ENCODE data around the gene CARMIL1.

The CARMIL1 gene

DNA sequence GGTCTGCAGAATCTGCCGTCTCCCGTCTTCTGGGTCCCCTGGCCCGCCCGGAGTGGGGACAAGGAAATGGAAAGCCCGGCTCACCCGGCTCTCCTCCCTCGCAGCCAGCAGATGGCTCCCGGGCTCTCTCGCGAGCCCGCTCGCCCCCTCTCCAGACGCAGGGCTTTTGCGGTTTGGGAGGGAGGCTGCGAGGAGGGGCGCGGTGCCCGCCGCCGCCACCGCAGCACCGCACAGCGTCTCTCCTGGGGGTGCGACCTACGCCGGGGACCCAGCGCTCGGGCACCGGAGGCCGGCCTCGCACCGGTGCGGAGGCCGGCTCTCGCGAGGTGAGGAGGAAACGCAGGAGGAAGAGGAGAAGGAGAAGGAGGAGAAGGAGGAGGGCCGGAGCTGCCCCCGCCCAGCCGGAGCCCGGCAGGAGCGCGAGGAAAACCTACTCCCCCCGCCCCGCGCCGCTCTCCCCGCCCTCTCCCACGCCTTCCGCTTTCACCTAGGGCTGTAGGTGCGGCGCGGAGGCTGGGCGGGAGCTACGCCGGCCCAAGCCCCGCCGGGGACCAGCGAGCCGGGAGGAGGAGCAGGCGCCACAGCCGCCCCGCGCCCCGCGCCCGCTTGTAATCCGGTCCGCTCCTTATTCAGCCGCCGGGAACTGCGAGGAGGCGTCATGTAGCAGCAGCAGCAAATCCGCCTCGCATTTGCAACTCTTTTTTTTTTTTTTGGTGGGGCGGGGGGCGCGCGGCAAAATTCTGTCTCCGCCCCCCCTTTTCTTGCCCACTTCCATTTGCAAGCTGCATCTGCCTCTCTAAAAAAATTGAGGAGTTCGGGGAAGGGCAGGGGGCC, at the start of gene CARMIL1:
Gene CARMIL1, plus strand, starts transcription at position 461 of the 834 bp plus-strand sequence. CDS start 422 bp downstream, outside the sequence.
- peak; percentile 89 for DNase-seq

DNA sequence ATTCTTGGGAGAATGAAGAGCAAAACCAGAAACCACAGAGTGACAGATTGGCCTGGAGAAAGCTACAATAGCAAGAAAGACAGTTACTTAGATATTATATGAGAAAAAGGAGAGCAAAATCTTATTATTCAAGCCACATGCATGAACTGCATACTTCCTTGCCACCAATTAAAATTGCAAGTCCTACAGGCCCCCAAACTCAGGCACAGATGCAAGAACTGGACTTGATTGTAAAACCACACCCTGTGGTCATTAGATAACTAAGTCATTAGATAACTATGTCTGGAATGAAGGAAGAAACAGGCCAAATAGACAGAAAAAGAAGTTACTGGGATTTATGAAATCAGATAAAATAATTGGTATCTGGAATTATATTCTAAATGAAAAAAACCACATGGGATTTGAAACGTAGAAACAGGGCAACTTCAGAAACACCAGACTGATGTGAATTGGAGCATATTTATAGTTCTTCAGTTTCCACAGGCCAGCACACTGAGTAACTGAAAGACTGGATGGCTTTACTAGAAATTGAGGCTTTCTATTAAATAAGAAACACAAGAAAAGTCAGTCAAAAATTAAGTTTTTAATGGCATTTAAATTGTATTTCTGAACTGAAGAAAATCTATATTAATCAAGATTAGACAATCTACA, 49.4 kb upstream of the CARMIL1 start:
- DNase-seq, result no peak

DNA sequence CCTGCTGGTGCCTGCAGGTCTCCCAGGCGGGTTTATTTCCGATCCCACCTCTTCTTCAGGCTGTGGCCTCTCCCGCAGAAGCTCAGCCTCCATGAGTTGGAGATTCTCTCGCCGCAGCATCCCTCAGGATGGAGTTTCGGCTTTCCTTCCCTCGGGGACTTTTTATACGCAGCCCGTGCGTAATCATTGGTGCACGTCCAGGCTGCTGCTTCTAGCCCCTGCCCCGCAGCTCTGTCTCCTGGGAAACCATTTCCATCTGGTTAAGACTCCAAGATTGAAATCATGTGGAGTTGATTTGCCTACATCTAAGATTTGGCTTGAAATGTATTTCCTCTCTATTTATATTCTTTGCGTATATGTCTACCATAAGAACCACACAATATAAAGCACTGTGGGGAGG, 46.7 kb upstream of the CARMIL1 start:
- peak; percentile 69 for DNase-seq

DNA sequence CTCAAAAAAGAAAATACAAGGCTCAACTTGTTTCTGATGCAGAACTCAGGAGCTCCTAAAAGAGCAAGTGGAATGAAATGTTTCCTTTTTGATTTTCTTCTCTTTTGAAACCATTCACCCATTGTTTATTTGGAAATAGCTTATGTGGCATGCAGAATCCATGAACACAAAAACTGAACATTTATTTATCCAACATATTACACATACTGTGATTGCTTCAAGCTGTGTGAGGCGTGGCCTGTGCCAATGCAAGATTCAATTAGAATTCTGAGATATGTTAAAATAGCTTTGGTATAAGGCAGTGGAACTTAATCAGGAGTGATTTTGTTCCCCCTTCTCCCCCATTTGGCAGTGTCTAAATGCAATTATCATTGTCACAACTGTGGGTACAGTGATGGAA, 45.9 kb upstream of the CARMIL1 start:
- DNase-seq, result no peak

DNA sequence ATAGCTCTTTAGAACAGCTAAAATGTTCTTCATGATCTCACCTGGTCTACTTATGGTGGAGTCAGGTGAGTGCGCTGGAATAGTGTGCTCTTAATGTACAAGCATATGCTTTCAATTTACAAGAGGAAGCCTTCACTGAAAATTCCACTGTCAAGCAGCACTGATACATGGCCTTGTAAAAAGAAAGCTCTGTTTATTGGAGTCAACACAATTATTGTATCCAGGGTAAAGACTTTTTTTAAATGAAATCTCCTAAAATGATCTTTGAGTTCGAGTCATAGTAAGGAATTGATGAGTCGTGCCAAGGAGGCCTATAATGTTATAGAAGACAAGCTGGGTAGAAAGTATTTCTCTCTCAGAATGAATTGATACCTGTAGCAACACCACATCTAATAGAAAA, 41.6 kb upstream of the CARMIL1 start:
- no peak for DNase-seq

DNA sequence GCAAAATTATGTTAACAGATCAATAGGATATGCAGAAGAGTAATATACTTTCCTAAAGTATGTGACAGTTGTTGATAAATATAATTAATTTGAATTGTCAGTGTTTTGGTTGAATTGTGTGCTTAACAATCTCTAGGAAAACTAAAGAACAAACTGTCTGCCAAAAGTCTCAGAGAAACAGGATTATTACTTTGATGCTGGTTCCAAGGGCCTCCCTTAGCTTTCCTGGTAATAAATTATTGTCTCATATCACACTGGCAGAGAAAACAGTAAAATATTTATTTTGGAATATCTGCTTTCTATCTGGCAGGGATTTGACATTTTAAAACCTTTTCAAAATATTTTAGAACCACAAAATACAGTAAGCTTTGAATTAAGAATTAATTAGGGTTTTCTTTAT, 40.1 kb upstream of the CARMIL1 start:
- DNase-seq, result no peak

DNA sequence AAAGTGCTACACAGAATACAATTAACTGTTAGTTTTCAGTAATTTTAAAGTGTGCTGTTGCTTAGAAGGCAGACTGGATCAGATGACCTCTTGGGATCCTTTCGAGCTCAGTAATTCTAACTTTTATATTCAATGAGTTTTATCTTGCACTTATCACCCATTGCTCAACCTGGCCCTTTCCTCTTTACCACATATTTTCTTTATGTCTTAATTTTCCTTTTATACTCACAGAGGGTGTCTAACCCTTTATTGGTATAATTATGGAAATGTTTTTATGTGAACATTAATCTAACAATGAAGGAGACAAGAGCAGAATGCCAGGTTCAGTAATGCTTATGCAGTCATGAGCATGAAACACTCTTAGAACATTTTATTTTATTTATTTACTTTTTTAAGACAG, 39.7 kb upstream of the CARMIL1 start:
- DNase-seq, result no peak

DNA sequence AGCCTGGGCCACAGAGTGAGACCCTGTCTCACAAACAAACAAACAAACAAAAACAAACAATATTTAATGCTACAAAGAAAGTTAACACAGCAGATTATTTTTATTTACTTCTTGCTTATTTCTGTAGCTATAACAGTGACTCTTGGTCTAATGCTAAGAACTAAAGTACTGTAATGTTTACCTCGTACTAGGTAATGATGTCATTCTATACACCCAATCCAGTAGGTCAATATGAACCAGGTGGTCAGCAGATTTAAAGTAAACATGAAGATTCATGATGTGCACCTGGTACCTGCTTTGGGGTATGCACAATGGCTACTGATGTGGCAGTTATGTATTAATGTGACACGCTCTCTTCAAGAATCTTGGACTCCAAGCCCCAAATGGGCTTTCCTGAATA, 36.6 kb upstream of the CARMIL1 start:
- no peak for DNase-seq

DNA sequence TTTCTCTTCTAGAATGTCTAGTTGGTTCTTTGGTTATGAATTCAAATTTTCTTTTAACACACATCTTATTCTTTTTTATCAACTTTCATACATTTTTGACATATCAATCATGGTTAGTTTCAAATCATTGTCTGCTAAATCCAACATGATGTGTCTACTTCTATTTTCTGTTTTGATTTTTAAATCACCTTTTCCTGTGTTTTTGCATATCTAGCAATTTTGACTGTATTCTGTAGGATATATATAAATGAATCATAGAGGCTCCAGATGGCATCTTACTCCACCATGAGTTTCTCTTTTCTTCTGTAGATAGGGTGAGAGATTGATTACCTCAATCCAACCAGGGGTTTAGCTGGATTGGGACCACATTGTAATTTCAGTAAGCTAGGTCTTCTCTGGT, 34.3 kb upstream of the CARMIL1 start:
- no peak for DNase-seq

DNA sequence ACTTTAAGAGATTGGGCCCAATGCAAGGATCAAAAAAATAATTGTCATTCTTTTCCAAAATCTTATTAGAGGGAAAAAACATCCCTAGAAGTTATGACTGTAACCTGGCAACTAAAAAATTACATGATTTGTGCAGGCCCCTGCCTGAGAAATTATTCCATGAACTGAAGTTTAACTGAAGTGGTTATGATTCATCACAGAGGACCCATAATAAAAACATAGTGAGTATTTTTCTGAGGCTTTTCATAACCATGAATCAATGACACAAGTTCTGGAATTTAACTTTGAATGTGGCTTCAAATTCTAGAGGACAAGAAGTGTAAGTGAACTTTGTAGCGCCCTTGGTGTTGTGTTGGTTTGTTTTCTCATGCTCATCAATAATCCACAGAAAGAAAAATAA, 31.1 kb upstream of the CARMIL1 start:
- no peak for DNase-seq

DNA sequence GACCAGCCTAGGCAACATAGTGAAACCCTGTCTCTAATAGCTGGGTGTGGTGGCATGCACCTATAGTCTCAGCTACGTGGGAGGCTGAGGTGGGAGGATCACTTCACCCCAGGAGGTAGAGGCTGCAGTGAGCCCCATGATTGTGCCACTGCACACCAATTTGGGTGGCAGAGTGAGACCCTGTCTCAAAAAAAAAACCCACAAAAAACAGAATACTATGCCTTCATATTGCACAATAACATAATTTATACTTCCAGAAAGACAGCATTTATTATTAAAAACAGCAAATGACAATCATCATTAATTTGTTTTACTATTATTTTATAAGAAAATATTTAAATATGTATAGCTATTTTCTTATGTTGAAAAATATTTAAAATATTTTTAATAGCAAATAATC, 30.0 kb upstream of the CARMIL1 start:
- DNase-seq, result no peak

DNA sequence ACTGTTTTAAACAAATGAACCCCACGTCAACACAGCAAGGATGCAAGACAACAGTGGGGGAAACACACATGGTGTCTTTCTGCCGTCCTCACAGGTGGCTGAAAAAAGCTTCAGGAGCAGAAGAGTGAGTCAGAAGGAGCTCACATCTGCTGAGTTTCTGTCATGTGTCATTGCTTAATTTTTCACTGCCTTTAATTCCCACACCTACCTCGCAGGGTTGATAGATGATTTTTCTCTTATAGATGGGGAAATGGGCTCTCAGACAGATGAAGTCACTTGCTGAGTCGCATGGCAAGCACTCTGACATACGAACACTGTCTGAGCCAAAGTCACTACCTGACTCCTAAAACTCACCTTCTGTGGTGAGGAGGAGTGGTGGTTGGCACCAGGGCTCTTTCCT, 28.3 kb upstream of the CARMIL1 start:
- no peak for DNase-seq

DNA sequence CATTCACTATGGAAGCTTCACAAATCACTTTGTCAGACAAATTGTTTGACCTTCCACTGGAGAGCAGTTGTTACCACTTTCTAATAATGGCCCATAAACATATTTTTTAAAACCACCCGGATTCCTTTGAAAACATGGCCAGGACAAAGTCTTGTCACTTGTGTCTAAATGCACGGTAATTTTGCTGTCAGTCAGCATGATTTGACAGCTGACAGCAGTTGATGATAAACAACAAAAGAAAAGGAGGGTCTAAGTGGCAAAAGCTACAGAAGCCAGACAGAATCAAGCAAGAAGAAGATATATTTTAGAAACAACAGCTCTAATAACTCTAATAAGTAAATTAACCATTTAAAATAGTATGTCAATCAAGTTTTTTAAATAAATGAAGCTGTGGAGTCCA, 27.7 kb upstream of the CARMIL1 start:
- no peak for DNase-seq

DNA sequence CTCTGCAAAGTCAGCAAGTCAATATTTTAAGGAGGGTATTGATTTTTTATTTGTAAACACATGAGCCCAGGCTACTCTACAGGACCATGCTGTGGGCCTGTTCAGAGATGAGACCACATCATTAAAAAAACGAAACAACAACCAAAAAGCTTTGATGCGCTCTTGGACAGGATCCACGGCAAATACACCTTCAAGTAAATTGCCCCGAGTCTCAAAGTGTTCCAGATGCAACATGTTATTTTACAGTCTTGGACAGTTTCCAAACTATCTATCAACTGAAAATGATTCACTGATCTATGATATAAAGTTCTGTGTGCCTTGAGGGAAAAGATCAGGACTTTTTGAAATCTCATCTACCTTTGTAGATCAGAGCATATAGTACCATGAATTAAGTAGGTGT, 25.8 kb upstream of the CARMIL1 start:
- no peak for DNase-seq

DNA sequence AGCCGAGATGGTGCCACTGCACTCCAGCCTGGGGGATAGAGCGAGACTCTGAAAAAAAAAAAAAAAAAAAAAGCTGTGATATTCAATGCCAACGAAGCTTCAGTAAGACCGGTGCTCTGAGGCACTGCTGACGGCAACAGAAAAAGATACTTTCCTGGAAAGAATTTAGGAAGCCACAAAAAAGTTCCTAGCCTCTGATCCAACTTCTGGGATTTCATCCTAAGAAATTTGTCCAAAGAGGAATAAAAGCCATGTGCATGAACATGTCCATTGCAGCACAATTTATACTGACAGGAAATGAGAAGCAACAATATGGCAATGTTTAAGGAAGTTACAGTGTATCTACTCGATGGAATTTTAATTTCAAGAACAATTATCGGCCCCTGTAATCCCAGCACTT, 24.5 kb upstream of the CARMIL1 start:
- no peak for DNase-seq

DNA sequence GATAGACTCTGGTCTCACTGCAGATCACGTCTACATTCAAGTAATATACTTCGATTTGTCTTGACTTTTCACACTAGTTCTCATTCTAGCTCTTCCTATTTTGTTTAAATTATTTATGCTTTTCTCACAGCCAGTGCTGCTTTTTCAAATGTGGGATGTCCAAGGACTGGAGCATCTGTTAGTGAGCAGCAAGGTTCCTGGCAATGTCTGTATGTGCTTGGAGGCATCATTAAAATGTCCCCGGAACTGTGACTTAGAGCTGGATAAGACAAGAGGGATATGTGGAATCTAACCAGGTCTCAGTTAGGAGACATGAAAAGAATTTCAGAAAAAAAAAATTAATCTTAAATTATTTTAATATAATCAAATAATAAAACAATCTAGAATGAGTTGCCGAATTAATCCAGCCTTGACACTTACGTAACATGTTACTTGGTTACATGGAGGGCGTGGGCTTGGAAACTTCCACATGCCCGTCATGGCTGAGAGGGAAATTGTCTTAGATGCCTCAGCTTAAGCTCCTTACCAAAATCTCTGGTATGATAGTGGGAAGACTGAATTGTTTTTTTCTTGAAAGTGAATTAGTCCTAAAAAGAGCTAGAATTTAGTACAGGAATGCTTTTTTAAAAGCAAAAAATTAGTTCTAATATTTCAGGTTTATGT, 21.4 kb upstream of the CARMIL1 start:
- DNase-seq, result no peak

DNA sequence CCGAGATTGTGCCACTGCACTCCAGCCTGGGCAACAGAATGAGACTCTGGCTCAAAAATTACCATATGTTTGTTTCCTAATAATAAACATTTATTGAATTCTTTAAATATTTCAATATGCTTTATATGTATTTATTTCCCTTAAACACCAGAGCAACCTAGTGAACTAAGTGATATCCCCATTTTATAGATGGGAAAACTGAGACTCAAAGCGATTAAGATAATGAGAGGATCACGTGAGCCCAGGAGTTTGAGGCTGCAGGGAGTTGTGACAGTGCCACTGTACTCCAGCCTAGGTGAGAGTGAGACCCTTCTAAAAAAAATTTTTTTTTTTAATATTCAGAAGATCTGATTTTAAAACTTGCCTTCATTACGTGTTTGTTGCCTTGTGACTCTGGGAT, 19.4 kb upstream of the CARMIL1 start:
- no peak for DNase-seq

DNA sequence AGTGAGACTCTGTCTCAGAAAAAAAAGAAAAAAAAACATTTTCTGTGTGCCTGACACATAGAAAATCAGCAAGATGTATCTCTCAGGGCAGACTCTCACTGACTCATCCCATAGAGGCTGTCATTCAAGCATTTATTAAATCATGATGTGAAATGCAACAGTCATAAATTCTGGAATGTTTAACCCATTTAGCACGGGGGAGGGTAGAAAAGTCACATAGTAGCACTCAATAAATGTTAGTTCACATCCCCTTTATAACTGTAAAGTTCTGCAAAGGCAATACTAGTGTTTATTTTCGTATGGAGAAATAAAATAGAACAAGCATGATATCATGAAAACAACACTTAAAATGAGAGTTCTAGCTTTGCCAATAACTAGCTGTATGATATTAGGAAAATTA, 15.5 kb upstream of the CARMIL1 start:
- no peak for DNase-seq

DNA sequence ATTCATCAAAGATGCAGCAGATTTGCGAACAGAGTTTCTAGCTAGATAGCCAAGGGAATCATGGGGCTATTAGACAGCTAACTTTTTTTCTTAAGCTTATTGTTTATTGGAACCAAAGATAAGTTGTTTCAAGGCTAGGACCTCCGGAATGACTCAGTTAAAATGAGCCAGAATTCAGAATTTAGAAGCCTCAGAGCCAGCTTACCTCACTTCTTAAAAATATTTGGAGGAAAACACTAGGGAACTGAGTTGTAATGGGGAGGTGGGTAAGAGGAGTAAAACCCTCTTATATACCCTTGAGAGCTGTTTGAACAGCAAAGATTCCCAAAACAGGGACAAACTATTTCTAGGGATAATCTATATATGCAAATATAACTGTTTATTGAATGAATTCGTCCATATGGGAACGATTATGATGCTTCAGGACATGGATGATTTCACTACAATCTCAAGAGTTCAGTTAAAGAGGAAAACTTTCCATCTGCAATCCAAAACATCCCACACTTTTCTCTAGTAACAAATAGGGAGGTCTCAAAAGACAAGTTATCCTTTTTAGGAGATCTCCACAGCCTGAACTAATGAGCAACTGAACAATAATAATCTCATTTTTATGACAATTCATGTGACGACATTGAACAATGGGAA, 12.6 kb upstream of the CARMIL1 start:
- no peak for DNase-seq

DNA sequence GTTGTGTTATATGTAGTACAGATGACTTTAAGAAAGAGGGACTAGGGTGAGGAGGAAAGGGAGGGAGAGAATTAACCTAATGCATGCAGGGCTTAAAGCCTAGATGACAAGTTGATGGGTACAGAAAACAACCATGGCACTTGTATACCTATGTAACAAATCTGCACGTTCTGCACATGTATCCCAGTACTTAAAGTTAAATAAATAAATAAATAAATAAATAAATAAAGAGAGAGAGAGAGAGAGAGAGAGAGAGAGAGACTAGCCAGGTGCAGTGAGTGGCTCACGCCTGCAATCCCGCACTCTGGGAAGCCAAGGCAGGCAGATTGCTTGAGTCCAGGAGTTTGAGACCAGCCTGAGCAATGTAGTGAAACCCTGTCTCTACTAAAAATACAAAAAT, 11.5 kb upstream of the CARMIL1 start:
- DNase-seq, result no peak

DNA sequence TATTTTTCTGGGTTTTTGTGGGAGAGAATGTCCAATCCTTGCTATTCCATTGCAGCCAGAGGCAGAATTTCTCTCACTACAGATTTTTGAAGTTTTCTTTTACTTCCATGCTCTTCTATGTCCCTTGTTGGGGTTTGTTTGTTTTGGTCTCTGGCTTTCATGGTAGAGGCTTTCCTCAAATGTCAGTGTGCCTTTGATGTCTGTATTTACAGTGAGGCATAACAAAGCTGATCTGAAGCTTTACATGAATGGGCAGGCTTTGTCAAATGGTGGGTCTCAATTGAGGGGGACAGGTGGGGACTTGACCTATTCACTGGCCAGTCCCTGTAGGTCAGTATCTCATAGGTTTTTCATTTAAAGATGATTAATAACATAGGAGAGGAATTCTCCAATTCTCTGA, 8.6 kb upstream of the CARMIL1 start:
- no peak for DNase-seq

DNA sequence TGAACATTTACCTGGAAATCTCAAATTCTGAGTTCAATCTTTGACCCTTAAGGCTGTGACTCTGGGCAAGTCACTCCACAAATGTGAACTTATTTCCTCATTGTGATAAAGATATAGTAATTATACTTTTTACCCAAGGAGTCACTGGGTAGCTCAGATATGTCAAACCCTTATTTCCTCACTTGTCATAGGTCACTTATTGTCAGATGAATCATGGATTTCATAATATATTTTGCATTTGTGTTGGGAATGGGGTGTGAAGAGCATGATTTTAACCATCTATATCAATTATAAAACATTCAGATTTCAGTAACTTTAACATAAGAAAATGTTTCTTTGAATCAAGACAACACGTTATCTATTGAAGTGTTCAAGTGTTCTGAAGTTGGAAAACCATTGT, 3.7 kb upstream of the CARMIL1 start:
- no peak for DNase-seq

DNA sequence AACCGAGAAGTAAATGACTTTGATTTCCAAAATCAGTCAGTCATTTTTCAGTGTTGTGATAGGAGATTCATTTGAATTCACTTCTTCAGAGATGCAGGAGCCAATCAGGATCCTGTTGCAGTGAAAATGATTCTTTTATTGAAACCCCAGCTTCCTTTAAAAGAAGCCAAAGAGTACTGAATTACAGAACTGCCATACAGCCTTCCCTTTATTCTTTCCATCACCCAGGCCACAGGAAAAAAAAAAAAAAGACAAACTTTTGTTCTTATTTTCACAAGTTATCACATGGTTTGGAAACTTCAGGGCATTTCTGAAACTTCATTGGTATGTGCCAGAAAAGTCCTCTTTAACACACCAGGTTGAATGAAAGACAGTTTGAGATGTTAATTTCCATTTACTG, 1.8 kb upstream of the CARMIL1 start:
- no peak for DNase-seq

DNA sequence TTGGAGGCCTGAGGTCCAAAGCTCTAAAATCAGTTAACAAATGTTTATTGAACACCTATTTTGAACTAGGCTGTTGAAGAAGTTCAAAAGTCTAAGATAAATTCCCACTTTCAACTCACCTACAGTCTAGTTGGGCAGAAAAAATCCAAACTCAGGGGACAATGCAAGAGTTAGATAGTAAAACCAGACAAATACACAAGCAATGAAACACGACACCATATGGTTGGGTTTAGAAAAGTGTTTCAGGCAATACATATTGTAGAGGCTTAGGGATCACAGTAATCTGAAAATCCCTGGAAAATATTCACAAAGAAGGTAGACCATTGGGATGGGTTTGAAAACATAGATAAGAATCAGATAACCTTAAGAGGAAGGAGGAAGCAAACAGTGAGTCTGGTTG, 1.3 kb upstream of the CARMIL1 start:
- no peak for DNase-seq
